Adrenal gland (tissue), 12 donors: Measurements from ENCODE around the gene ELMOD3. TPM values are rescaled to one million over a fixed set of nuclear protein-coding genes. Genes with fewer than 3 reads are reported as not detected.

Source experiments
- DNase-seq, 7 donors: peaks; one replicate each; pipeline ENCODE4 v3.0.0-alpha.2; 2019 to 2020
- H3K27ac ChIP-seq, 5 donors: fragments of 200-600 bp; sonication (generic) in 4 of 5; 1 replicate in 3 of 5; 2 replicates in 2 of 5; pipeline versions ENCODE4 v1.5.1 to v1.8.0; 2016 to 2020; ENCODE audit warnings: mild to moderate bottlenecking in 1 of 5
- H3K27me3 ChIP-seq: fragments of 200-600 bp; 2 replicates; pipeline ENCODE4 v1.8.0; 2021
- H3K36me3 ChIP-seq, 2 donors: fragments of 200-600 bp; replicated peaks in 1 of 2; 1 replicate in 1 of 2; 2 replicates in 1 of 2; pipeline versions ENCODE4 v1.5.1 to v1.8.0; 2018 to 2022
- H3K4me1 ChIP-seq, 2 donors: fragments of 200-600 bp; replicated peaks in 1 of 2; 1 replicate in 1 of 2; 2 replicates in 1 of 2; pipeline versions ENCODE4 v1.5.1 to v1.8.0; 2018 to 2021
- H3K4me3 ChIP-seq, 4 donors: fragments of 200-600 bp; sonication (generic) in 3 of 4; one replicate each; pipeline ENCODE4 v1.5.1; 2016 to 2018
- H3K9me3 ChIP-seq, 3 donors: fragments of 200-600 bp; sonication (generic) in 1 of 3; replicated peaks in 1 of 3; 1 replicate in 2 of 3; 2 replicates in 1 of 3; pipeline versions ENCODE4 v1.5.1 to v1.8.0; 2016 to 2021
- POLR2A ChIP-seq, 2 donors: fragments of 450-650 bp; IDR thresholded peaks; one replicate each; pipeline ENCODE4 v1.6.1; 2017; ENCODE audit warnings: antibody characterized with exemption in 2 of 2, mild to moderate bottlenecking in 2 of 2, moderate library complexity in 1 of 2
- WGBS, 4 donors: extraction: QIAGEN DNeasy Blood & Tissue Kit in 2 of 4; methylation state at CpG; one replicate each; pipeline versions ENCODE4 v1.1.5 to v1.1.7; 2013 to 2017; 5-methylcytosine and 5-hydroxymethylcytosine counted together
- intact Hi-C, 2 donors: fragments of 100-400 bp; cut with DNase I; formaldehyde crosslinking; loops; one replicate each; pipeline versions ENCODE4 v1.14.1 to v1.15.0; 2022 to 2023
- polyA plus RNA-seq, 3 donors: library from polyadenylated mRNA; stranded (reverse); fragments of 200-250 nt in 2 of 3; fragments of 350-450 nt in 1 of 3; fragmentation: Illumina TruSeq in 1 of 3; extraction: RNeasy Lipid Tissue Mini Kit (QIAGEN cat#74804) in 1 of 3; gene quantifications; one replicate each; pipeline ENCODE4 v1.2.3, GENCODE V29; 2013 to 2014
- total RNA-seq, 9 donors: library from RNA; depleted of rRNA in 4 of 9; stranded (reverse); fragments of >200 nt in 4 of 9; fragments of 120-200 nt in 1 of 9; fragmentation: NEBNext Ultra II Directional in 1 of 9; extraction: Animal tissue kit (Norgen Biotek cat#: 25700) in 1 of 9; gene quantifications; one replicate each; pipeline versions ENCODE4 v1.1.0 to v1.2.4, GENCODE V29; 2013 to 2023
- TF ChIP-seq, protein P1 (sequence below), 6 experiments: fragments of 450-650 bp in 4 of 6; fragments of 200-600 bp in 2 of 6; sonication (generic) in 1 of 6; IDR thresholded peaks; 1 replicate in 5 of 6; 2 replicates in 1 of 6; pipeline versions ENCODE4 v1.5.1 to v1.8.0; 2016 to 2021; ENCODE audit warnings: antibody characterized with exemption in 6 of 6, mild to moderate bottlenecking in 2 of 6, moderate library complexity in 1 of 6
- donor health status: healthy with polysubstance abuse.
- donor health status: Bipolar disorder and iron deficiency.
- donor health status: DM: yes; HTN: yes; CAD: no.
- donor health status: DM: no; HTN: no; CAD: no.
- donor health status: DM: no; HTN: no; CAD: no.
- donor health status: DM: yes; HTN: yes; CAD: no.

The ELMOD3 gene
- total and polyA plus RNA-seq, 12 donors = 12.3 to 69.0 (median 27.3) TPM

DNA sequence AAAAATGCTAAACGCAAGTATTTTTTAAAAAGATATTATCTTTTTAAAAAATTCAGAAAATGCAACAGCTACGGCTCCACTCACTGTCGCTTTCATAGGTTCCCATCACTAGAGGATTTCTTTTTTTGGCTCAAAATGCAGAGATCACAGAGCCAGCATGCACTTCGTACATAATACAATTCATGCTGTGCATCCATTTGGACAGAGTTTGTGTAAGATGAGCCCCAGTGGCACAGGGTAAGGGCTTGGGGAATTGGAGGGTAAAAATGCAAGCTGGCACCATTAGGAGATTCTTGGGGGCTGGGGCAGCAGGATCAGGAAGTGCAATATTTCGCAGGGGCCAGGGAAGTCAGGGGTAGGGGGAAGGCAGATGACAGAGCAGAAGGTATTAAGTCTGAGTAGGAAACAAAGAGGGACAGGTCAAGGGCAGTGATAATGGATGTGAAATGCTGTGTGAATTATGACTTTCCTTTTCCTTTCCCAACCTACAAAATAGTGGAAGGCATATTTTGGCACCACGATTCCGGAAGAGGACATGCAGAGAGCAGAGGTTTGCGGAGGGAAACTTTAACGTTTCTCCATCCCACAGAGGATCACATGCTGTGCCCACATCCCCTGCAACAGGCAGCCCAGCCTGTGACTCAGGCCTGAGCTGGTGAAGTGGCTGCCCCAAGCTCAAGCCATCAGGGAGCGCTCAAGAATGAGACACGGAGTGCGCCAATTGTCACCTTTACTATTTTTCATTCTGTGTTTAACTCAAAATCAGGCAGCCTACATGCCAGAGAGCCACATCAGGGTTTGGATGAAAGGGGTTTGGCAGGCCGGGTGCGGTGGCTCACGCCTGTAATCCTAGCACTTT, 50.9 kb downstream of the ELMOD3 start:
- peak overlapping the region in 4 of 5 donors; percentile 7 to 77 (median 36) for H3K27ac ChIP-seq
- H3K9me3 ChIP-seq = no peaks in the 10 kb centered on the region

DNA sequence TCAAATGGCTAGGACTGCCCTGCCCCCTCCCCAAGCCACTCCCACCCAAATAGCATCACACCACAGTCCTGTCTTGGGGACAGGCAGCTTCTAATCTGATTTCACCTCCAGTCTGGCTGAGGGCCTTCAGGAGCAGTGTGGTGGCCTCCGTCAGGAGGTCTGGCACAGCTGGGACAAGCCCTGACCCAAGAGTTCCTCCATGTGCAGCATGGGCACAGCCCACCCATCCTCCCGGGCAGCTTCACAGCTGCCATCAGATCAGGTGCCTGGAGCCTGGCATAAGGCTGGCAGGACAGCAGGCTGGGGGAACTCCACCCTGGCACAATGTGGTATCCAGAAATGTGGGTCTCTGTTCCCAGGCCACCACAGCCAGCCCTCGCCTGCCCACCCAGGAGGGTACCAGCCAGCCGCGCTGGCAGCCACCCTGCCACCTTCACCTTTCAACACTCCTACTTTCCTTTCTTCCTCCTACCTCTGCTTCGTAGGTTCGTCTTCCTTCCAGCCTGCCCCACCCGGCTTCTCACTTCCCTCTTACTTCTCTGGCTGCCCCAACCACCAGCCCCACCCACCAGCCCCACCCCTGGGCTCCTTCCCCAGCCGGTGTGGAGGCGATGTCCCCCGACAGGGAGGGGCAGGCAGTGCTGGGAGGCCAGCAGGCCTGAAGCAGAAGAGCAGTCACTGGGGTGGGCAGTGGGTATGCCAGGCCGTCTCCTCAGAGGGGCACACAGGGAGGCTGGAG, 55.4 kb downstream of the ELMOD3 start, which contains the start of gene CAPG:
TSS of gene CAPG (minus strand) at position 522 of the 739 bp plus-strand sequence. CDS start 8,221 bp downstream, outside the sequence.
- intact Hi-C loops = no loop called here
- 55 to 74% (median 64%) methylated on average over 12 of the region's 12 CpGs for WGBS, 4 donors
- DNase-seq = peak in 1 of 7 donors; percentile 29
- no peaks in the 10 kb centered on the region for H3K9me3 ChIP-seq
- TF ChIP-seq, protein P1, sequence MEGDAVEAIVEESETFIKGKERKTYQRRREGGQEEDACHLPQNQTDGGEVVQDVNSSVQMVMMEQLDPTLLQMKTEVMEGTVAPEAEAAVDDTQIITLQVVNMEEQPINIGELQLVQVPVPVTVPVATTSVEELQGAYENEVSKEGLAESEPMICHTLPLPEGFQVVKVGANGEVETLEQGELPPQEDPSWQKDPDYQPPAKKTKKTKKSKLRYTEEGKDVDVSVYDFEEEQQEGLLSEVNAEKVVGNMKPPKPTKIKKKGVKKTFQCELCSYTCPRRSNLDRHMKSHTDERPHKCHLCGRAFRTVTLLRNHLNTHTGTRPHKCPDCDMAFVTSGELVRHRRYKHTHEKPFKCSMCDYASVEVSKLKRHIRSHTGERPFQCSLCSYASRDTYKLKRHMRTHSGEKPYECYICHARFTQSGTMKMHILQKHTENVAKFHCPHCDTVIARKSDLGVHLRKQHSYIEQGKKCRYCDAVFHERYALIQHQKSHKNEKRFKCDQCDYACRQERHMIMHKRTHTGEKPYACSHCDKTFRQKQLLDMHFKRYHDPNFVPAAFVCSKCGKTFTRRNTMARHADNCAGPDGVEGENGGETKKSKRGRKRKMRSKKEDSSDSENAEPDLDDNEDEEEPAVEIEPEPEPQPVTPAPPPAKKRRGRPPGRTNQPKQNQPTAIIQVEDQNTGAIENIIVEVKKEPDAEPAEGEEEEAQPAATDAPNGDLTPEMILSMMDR (IDR thresholded peaks at IDR 0.05) = no peak
- peak within 1 kb of the TSS in 1 of 5 donors; percentile 72 for H3K27ac ChIP-seq
- peak within 1 kb of the TSS in 1 of 4 donors; percentile 23 for H3K4me3 ChIP-seq
- peaks cover 0 to 7% of the 10 kb centered on the region in 2 donors for H3K4me1 ChIP-seq
- no peaks in the 10 kb centered on the region for H3K27me3 ChIP-seq
- H3K36me3 ChIP-seq = no peaks in the 10 kb centered on the region

More for the DNA sequence above, 50.9 kb downstream of the ELMOD3 start:
- TF ChIP-seq, protein P1 (IDR thresholded peaks at IDR 0.05) = no peak
- TF ChIP-seq POLR2A (IDR thresholded peaks at IDR 0.05) = no peak
- peak; percentile 44 to 68 (median 53) for DNase-seq
- H3K36me3 ChIP-seq = no peaks in the 10 kb centered on the region
- H3K27me3 ChIP-seq = no peaks in the 10 kb centered on the region
- 50 to 60% (median 56%) methylated on average over 12 to 15 of the region's 15 CpGs for WGBS, 4 donors
- no peaks in the 10 kb centered on the region for H3K4me1 ChIP-seq
- no peak overlapping the region for H3K4me3 ChIP-seq
- intact Hi-C loops = no loop called here

DNA sequence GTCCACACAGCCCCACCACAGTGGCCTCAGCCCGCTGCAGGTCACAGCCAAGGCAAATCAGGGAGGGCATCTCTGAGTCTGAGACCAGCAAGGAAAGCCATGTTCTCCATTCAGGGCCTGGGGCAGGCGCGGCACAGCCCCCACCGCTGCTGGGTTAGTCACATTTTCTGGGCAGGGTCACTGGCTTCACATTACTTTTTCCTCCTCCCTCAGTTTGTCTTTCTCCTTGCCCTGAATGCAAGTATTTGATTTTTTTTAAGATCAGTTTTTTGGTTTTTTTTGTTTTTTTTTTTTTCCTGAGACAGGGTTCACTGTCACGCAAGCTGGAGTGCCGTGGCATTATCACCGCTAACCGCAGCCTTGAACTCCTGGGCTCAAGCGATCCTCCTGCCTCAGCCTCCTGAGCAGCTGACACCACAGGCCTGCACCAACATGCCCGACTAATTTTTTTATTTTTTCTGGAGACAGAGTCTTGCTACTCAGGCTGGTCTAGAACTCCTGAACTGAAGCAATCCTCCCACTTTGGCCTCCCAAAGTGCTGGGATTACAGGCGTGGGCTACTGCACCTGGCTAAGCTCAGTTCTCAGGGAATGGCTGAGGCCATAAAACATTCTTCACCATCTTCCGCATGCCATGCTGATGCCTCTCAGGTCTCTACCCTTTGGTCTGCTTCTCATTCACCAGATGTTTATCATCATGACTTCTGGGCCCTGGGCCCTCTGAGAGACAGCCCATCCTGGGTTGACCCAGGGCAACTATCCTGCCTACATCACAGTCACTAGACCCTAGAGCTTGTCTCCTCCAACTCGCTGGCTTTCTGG, 56.2 kb downstream of the ELMOD3 start:
- intact Hi-C loops = no loop called here
- Histone ChIP-seq H3K4me3 (no peak overlapping the region), H3K9me3 (no peaks in the 10 kb centered on the region), H3K27ac (no peak overlapping the region), H3K27me3 (no peaks in the 10 kb centered on the region), H3K36me3 (no peaks in the 10 kb centered on the region), H3K4me1 (peaks cover 0 to 7% of the 10 kb centered on the region in 2 donors)
- WGBS, 4 donors = 85 to 93% (median 90%) methylated on average over 12 to 13 of the region's 13 CpGs
- DNase-seq = no peak
- TF ChIP-seq POLR2A (IDR thresholded peaks at IDR 0.05) = no peak
- TF ChIP-seq, protein P1 (IDR thresholded peaks at IDR 0.05) = no peak
